HG02610 (cell line): ENCODE measurements around the gene ANKS6.
A peak's percentile ranks its signal among the peaks of the same experiment; 100 is the strongest.

Experiments
- ATAC-seq: cut with Tn5 transposase; IDR thresholded peaks from one replicate; pipeline ENCODE4 v1.9.1; 2021; ENCODE audit warnings: mild to moderate bottlenecking, moderate library complexity; ENCODE audit not compliant: unreplicated experiment

The ANKS6 gene

GRCh38 chr9:98793031-98793430 is 3.3 kb downstream of the ANKS6 start:
- no peak for ATAC-seq

GRCh38 chr9:98791608-98792490 is 4.5 kb downstream of the ANKS6 start:
- no peak for ATAC-seq

- peak; percentile 54 for ATAC-seq
Observed at GRCh38 chr9:98790842-98791607, 5.3 kb downstream of the ANKS6 start.

- ATAC-seq, result no peak
Observed at GRCh38 chr9:98790134-98790841, 6.1 kb downstream of the ANKS6 start.

GRCh38 chr9:98789483-98790133 is 6.7 kb downstream of the ANKS6 start:
- ATAC-seq, result no peak

GRCh38 chr9:98787766-98788335 is 8.5 kb downstream of the ANKS6 start:
- no peak for ATAC-seq

GRCh38 chr9:98786750-98787510 is 9.4 kb downstream of the ANKS6 start:
- ATAC-seq, result no peak

- ATAC-seq, result no peak
Observed at GRCh38 chr9:98784831-98785806, 11.2 kb downstream of the ANKS6 start.

- no peak for ATAC-seq
Observed at GRCh38 chr9:98783518-98784226, 12.7 kb downstream of the ANKS6 start.

GRCh38 chr9:98781588-98782383 is 14.6 kb downstream of the ANKS6 start:
- no peak for ATAC-seq

- no peak for ATAC-seq
Observed at GRCh38 chr9:98780059-98780749, 16.2 kb downstream of the ANKS6 start.

GRCh38 chr9:98778711-98779530 is 17.4 kb downstream of the ANKS6 start:
- ATAC-seq, result no peak

- ATAC-seq, result no peak
Observed at GRCh38 chr9:98778251-98778650, 18.1 kb downstream of the ANKS6 start.

- ATAC-seq, result no peak
Observed at GRCh38 chr9:98777618-98778017, 18.7 kb downstream of the ANKS6 start.

- ATAC-seq, result no peak
Observed at GRCh38 chr9:98775831-98776441, 20.4 kb downstream of the ANKS6 start.
